ENCODE results near the gene SORCS2.

SORCS2 gene

GRCh38 chr4:7248857-7249256 lies 56.5 kb downstream of the SORCS2 start:
- DNase-seq: no peak

DNA sequence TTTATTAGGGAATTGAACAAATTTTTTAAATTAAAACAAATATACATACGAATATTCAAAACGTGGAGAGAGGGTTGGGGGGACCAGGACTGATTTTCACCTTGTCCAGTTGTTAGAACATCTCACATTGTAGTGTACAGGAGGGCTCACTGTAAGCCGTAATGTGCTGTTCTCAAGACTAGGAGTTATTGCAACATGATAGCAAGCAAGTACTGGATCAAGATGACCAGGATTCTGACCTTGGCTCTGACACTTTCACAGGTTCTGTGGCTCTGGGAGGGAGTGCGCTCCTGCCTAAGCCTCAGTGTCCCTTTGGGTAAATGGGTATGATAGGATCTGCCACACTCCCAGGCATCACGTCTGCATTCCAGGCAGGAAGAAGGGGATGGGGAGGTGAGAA lies 59.0 kb downstream of the SORCS2 start:
- no peak for DNase-seq

GRCh38 chr4:7252051-7252450 lies 59.7 kb downstream of the SORCS2 start:
- no peak for DNase-seq

DNA sequence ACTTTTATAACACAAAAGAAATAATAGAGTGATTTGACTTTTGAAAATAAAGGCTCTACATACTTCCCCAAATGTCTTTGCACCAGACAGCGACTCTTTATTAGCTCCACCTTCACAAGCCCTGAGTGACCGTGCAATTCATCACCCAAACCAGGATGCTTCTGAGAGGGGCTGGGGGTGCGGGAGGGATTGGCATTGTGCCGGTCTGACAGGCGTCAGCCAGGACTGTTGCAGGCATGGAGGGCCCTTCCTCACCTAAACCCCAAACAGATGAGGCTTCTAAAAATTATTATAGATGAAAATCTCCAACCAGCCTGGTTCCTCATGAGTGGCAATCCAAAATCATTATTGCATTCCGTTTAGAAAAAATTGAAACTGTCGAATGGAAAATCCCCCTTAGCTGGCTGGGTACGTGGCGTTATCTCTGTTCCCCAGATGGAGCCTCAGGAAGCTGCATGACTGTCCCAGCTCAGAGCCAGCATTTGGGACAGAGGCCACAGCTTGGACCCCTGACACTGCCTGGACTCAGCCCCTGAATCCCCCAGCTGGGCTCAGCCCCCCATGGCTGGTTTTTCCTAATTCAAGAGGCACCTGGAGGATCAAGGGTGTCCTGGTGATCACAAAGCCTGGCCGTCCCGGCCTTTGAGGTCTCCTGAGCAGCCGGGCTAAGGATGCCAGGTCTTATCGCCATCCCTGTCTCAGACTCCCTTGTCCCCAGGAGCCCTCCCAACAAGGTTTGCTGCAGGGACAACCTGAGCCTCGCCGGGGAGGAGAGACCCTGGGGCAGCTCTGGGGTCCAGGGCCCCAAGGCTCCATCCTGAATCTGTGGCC lies 60.4 kb downstream of the SORCS2 start:
- DNase-seq: no peak

DNA sequence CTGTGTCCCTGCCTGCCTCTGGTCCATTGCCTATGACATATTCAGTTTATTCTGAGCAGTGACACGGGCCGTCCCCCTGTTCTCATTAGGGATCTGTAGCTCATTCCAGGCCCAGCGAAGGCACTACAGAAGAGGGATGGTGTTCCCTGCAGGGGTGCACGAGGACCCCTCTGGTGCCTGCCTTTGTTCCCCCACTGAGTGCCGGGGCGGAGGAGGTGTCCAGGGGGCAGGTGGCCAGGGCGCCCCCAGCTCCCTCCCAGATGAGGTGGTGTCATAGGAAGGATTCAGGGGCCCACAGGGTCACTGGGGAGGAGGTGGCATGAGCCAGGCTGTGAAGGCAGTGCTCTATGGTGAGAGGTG lies 61.0 kb downstream of the SORCS2 start:
- DNase-seq: no peak

DNA sequence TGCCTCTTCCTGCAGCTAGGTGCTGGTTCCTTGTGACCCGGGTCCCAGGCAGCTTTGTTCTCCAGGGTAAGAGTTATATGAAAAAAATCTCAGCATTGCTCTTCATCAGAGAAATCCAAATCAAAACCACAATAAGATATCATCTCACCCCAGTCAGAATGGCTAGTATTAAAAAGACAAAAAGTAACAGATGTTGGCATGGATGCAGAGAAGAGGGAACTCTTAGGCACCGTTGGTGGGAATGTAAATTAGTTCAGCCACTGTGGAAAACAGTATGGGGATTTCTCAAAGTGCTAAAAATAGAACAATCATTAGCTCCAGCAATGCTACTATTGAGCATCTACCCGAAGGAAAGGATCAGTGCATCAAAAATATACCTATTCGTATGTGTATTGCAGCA lies 61.5 kb downstream of the SORCS2 start:
- no peak for DNase-seq

DNA sequence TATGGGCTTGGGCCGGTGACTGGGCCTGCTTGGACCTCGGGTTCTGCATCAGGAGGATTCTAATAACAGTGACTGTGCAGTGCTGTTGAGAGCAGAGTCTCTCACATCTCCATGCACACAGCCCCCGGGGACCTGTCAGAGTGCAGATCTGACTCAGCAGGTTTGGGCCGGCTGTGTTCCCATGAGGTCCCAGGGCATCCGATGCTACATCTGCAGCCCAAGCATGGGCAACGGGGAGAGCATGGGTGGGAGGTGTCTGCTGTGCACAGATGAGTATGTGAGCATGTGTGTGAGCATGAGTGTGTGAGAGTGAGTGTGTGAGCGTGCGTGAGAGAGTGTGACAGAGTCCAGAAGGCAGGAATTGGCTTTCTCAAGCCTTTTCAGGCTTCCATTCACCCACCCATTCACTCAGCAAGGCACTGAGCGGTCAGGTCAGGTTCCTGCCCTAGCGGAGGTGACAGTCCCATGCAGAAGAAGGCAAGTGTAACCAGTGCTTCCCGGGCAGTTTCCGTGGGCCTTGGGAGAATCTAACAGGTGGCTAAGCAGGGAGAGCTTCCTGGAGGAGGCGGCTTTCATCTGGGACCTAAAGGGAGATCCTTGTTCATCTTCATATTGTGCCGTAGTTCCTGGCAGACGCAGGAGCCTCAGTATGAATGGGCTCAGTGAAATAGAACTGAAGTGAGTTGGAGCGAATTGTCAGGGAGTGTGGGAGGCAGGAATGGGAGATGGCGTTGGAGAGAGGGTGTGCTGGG lies 62.6 kb downstream of the SORCS2 start:
- no peak for DNase-seq

DNA sequence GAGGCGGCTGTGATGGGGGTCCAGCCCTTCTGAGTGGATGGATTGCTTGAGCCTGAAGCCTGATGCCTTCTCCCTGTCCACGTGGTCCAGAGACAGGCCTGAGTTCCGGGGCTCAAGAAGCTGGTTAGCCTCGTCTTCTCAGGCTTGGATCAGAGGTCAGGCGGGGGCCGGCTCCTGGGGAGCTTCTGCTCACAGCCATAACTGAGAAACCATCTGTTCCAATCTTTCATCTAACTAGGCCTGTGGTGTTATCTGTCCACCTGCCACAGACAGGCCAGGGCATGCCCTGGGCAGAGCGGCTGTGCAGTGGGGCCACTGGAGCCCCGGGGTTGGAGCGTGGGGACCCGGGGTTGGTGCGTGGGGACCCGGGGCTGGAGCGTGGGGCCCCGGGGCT lies 63.1 kb downstream of the SORCS2 start:
- no peak for DNase-seq

- DNase-seq: no peak
Observed at GRCh38 chr4:7255996-7256395, 63.7 kb downstream of the SORCS2 start.

GRCh38 chr4:7256984-7257810 lies 64.9 kb downstream of the SORCS2 start:
- no peak for DNase-seq

GRCh38 chr4:7259039-7259438 lies 66.7 kb downstream of the SORCS2 start:
- no peak for DNase-seq

GRCh38 chr4:7260569-7260968 lies 68.2 kb downstream of the SORCS2 start:
- no peak for DNase-seq

DNA sequence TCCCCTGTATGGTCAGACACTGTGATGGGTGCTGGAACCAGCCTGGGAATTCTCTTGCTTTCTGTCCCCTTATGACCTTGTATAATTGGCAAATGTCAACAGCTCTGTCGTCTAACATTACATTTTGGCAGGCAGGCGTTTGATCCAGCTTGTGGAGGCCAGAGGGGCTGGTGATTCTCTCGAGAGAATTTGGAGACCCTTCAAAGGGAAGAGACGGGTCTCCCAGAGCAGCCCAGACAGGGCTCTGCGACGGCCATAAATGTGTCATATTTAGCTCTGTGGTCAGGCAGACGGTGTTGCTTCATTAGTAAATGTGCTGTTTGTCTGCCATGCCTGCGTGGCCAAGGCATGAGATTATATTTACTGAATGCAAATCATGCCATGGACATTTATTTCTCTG lies 68.7 kb downstream of the SORCS2 start:
- no peak for DNase-seq

DNA sequence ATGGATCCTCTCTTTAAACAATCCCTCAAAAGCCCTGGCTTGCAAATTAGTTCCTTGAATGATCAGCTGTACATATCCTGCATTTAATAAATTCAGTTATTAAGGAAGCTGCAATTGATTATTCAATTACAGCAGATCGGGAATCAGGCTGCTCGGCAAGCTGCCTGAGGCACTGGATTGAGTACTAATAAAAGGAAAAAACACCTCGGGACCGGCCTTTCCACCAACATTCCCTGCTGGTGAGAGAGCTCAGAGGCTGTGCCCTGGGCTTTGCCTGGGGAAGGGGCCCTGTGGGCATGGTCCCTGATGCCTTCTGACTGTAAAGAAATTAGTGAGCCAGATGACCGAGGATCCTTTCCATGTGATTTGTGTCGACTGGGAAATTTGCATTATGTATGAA lies 69.2 kb downstream of the SORCS2 start:
- DNase-seq: no peak

GRCh38 chr4:7262134-7262533 lies 69.8 kb downstream of the SORCS2 start:
- DNase-seq: no peak

DNA sequence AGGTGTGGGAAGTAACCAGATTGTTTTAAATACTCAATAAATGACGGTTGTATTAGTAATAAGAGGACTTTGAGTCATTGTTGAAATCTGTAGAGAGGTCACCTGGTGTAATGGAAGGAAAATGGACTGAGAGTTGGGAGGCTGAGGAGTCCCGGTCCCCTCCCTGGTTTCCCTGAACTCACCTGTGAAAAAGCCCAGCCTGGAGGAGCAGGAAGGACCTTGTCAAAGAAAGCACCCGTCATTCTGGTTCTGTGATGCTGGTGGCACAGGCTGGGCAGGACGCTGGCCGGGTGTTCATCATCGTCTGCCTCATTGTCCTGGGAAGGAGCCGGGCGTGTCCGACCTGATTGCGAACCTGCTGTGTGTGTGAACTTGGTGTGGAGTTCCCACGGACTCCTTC lies 70.8 kb downstream of the SORCS2 start:
- DNase-seq: no peak

- no peak for DNase-seq
Observed at GRCh38 chr4:7264694-7265093, 72.4 kb downstream of the SORCS2 start.

GRCh38 chr4:7266525-7267292 lies 74.4 kb downstream of the SORCS2 start:
- no peak for DNase-seq

GRCh38 chr4:7267829-7268228 lies 75.5 kb downstream of the SORCS2 start:
- no peak for DNase-seq

DNA sequence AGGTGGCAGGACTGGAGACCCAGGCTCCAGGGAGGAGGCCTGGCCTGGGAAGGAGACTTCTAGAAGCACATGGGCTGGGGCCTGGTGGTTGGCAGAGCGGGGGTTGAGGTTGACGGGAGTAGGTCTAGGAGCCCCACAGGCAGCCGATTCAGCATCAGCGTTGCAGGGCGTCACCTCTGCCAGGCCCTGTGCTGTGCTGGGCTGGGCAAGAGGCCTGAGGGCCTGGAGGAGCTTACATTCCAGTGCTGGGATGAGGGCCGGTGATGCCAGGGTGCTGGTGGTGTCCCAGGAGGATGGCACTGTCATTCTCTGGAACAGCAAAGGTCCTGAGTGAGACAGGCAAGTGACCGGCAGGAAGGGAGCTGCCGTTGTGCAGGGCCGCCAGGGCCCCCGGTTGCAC lies 76.6 kb downstream of the SORCS2 start:
- DNase-seq: no peak

DNA sequence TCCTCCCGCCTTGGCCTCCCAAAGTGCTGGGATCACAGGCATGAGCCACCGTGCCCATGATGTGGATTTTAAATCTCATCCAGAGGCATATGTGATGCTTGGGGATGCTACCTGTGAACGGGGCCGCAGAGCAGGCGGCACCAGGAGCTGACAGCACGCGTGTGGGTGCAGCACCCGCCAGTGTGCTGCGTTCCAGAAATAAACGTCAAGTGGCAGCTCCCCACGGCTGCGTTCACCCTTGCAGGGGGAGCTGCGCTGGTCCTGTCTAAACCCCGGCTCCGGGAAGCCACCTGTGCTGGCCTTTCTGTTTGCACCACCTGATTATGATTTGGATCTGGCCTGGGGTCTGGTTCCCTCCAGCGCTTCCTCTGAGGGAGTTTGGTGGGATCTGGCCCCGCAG lies 77.8 kb downstream of the SORCS2 start:
- no peak for DNase-seq

- no peak for DNase-seq
Observed at GRCh38 chr4:7272404-7272803, 80.1 kb downstream of the SORCS2 start.

DNA sequence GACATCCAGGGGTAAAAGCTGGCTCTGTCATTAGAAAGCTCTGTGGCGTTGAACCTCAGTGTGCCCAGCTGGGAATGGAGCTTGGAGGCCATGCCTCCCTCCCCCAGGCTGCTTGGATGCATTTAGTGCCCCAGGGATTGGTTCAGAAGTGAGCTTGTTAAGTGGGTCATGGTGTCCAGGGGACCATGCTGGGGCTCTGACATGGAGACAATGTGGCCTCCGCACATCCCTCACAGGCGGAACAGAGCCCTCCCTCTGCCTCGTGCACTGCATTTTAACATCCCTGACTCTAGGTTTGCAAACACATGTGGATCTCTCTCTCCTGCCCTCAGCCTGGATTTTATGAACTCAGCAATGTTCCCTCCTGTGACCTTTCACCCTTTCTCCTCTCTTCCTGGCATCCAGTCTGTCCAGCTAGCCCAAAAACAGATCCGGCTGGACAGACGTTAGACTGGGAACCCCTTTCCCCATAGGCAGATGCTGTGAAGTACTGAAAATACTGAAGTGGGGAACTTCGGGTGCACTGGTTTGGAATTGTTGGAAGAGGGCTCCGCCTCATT lies 81.5 kb downstream of the SORCS2 start:
- DNase-seq: no peak
